ENCODE results near the gene IRX1. TPM values are rescaled to one million over a fixed set of nuclear protein-coding genes. Genes with fewer than 3 reads are reported as not detected.

The IRX1 gene
- polyA plus RNA-seq, 1 experiment, result not detected

- Histone ChIP-seq H3K27ac (ENCODE audit: low read depth, low read length) (no peak overlapping the region), H3K4me3 (ENCODE audit: low read depth, low read length) (no peak overlapping the region), H3K27me3 (ENCODE audit: control insufficient read depth, insufficient read depth, low read length) (peaks cover under 1% of the 10 kb centered on the region), H3K9me3 (ENCODE audit: control insufficient read depth, insufficient read depth, low read length) (peaks cover 5% of the 10 kb centered on the region; the same call in 1 of the 2 replicates)
- CTCF ChIA-PET, result no interaction called here
- TF ChIP-seq CTCF (IDR thresholded peaks at IDR 0.05; ENCODE audit: low read depth, low read length), result no peak
- no peak for DNase-seq (ENCODE audit: low read depth, low spot score)
- POLR2A ChIA-PET, result no interaction called here
These were observed 10.7 kb upstream of the IRX1 start for GRCh38 chr5:3584724-3585531.

- H3K4me3 ChIP-seq (ENCODE audit: low read depth, low read length), result no peak overlapping the region
- ChIA-PET CTCF (no interaction called here), POLR2A (no interaction called here)
These were observed 5.3 kb upstream of the IRX1 start for GRCh38 chr5:3590161-3590966.

GRCh38 chr5:3590967-3591900 lies 4.4 kb upstream of the IRX1 start:
- no peak for TF ChIP-seq CTCF (IDR thresholded peaks at IDR 0.05; ENCODE audit: low read depth, low read length)
- Histone ChIP-seq H3K27me3 (ENCODE audit: control insufficient read depth, insufficient read depth, low read length) (peaks cover 36% of the 10 kb centered on the region), H3K4me3 (ENCODE audit: low read depth, low read length) (no peak overlapping the region), H3K9me3 (ENCODE audit: control insufficient read depth, insufficient read depth, low read length) (peaks cover 5% of the 10 kb centered on the region; the same call in 1 of the 2 replicates), H3K27ac (ENCODE audit: low read depth, low read length) (no peak overlapping the region)
- POLR2A ChIA-PET, result no interaction called here
- DNase-seq (ENCODE audit: low read depth, low spot score), result no peak
- CTCF ChIA-PET, result no interaction called here

More at GRCh38 chr5:3590161-3590966, 5.3 kb upstream of the IRX1 start:
- no peak overlapping the region for H3K27ac ChIP-seq (ENCODE audit: low read depth, low read length)
- TF ChIP-seq CTCF (IDR thresholded peaks at IDR 0.05; ENCODE audit: low read depth, low read length), result no peak
- peaks cover 5% of the 10 kb centered on the region; the same call in 1 of the 2 replicates for H3K9me3 ChIP-seq (ENCODE audit: control insufficient read depth, insufficient read depth, low read length)
- H3K27me3 ChIP-seq (ENCODE audit: control insufficient read depth, insufficient read depth, low read length), result peaks cover 36% of the 10 kb centered on the region
- no peak for DNase-seq (ENCODE audit: low read depth, low spot score)

- CTCF ChIA-PET, result no interaction called here
- Histone ChIP-seq H3K4me3 (ENCODE audit: low read depth, low read length) (no peak overlapping the region), H3K27me3 (ENCODE audit: control insufficient read depth, insufficient read depth, low read length) (peaks cover 46% of the 10 kb centered on the region), H3K27ac (ENCODE audit: low read depth, low read length) (no peak overlapping the region), H3K9me3 (ENCODE audit: control insufficient read depth, insufficient read depth, low read length) (peaks cover 5% of the 10 kb centered on the region; the same call in 1 of the 2 replicates)
- no peak for TF ChIP-seq CTCF (IDR thresholded peaks at IDR 0.05; ENCODE audit: low read depth, low read length)
- DNase-seq (ENCODE audit: low read depth, low spot score), result no peak
- POLR2A ChIA-PET, result no interaction called here
These were observed 3.3 kb upstream of the IRX1 start for GRCh38 chr5:3592298-3592697.
